Measurements from ENCODE around the gene CA6.

Gene CA6

GRCh38 chr1:8974551-8974950, 28.9 kb downstream of the CA6 start:
- no peak for TF ChIP-seq CTCF (IDR thresholded peaks at IDR 0.05)

- no peak for TF ChIP-seq CTCF (IDR thresholded peaks at IDR 0.05)
Measured at GRCh38 chr1:8976338-8976737, 30.7 kb downstream of the CA6 start.

DNA sequence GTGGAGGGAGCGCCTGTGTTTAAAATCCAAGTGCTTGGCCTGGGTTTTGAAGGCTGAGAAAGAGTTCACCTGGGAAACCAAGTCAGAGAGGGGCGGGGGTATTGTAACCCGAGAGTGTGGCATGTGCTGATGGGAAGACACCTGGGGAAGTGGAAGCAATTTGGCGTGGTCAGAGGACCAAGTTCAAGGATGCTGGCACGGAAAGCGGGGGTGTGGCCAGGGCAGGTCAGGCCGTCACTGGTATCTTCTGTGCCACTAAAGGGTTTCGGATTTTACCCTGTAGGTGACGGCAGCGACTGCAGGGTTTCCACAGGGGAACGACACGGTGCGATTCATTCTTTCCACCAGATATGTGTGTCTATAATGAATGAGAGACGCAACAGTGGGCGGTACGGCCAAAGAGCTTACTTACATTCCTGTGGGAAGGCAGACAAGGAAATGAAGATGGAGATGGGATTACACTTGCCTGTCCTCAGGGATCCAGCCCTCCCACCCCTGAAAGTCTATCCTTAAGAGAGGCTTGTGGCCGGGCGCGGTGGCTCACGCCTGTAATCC, 31.3 kb downstream of the CA6 start:
- TF ChIP-seq CTCF (IDR thresholded peaks at IDR 0.05), result no peak

- no peak for TF ChIP-seq CTCF (IDR thresholded peaks at IDR 0.05)
Measured at GRCh38 chr1:8980656-8981055, 35.0 kb downstream of the CA6 start.

GRCh38 chr1:8981169-8981568, 35.5 kb downstream of the CA6 start:
- no peak for TF ChIP-seq CTCF (IDR thresholded peaks at IDR 0.05)

- TF ChIP-seq CTCF (IDR thresholded peaks at IDR 0.05), result no peak
Measured at GRCh38 chr1:8984203-8984602, 38.5 kb downstream of the CA6 start.

GRCh38 chr1:8984990-8985389, 39.3 kb downstream of the CA6 start:
- TF ChIP-seq CTCF (IDR thresholded peaks at IDR 0.05), result no peak
